Ammon's horn (tissue), 1 donor: ENCODE results near the gene SIVA1.
"Not testable (repeated sequence)": the region's sequence is repeated elsewhere in the genome, so short reads cannot be mapped to it uniquely, and the experiment has no call there.

ENCODE experiments used
- DNase-seq: peaks from one replicate; pipeline ENCODE4 v3.0.0-alpha.2; 2016; ENCODE audit warnings: low spot score

SIVA1 gene

DNA sequence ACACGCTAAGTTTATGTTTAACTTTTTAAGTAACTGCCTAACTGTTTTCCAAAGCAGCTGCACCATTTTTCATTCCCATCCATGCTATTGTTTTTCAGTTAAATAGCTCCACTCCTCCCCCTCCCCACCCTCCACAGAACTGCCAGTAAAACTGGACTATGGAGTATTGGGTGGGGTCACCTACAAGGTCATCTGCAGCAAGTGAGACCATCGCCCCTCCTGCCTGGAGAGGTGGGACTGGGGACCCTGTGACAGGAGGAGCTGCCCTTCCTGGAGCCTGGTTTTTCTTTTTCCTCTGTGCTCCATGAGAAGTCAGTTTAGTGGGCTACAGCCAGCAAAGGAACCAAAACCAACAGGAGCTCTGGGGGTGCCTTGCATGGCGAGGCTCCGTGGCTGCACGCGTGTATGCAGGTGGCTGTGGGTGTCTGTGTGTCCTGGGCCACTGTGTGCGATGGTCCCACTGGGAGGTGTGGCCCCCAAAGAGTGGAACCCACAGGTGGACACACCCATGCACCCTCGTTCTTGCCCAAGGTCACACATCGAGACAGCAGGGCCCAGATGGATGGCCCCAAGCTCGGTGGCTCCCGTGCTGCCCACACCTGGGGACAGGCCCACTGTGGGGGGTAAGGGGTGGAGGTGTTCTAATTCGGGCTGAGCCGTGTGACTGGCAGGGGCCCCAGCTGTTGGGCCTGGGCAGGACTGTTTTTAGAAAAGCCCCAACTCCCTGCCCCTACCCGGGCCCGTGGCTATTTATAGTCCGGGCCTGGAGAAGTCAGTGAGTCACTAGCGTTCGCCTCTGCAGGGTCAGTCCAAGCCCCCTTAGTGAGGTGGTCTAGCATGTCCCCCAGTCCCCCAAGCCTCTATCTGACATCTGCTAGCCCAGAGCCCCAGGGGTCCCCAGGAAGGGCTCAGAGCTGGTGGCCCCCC lies 31.2 kb upstream of the SIVA1 start:
- no peak for DNase-seq

DNA sequence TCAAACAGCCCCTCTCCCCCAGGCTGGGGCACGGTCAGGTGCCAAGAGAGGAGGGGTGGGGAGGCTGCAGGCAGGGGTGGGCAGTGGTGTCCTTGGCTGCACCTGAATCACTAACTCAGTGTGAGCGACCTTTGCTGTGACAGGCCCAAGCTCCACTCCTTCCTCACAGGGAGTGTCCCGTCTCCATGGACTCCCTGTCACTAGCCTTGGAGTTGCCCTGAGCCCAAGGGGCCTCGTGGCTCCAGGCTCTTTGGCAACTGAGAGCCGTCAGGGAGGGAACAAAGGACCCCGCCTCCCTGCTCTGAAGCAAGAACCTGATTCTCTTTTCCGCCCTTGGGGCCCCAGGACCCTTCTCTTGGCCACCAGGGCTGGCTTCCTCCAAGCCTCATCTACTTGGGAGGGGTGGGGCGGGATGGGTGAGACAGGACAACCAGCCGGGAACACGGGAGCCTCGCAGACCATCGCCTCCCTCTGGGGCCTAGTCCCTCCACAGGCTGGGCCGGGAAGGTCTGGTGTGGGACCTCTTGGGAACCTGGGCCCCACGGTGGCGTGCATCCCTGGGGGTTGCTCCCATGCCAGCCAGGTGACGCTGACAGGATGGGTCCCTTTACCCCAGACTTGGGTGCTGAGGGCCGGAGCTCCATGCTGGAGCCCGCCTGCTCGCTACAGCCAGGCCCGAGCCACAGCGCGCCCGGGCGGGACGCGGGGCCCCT lies 29.9 kb upstream of the SIVA1 start:
- DNase-seq, result no peak

DNA sequence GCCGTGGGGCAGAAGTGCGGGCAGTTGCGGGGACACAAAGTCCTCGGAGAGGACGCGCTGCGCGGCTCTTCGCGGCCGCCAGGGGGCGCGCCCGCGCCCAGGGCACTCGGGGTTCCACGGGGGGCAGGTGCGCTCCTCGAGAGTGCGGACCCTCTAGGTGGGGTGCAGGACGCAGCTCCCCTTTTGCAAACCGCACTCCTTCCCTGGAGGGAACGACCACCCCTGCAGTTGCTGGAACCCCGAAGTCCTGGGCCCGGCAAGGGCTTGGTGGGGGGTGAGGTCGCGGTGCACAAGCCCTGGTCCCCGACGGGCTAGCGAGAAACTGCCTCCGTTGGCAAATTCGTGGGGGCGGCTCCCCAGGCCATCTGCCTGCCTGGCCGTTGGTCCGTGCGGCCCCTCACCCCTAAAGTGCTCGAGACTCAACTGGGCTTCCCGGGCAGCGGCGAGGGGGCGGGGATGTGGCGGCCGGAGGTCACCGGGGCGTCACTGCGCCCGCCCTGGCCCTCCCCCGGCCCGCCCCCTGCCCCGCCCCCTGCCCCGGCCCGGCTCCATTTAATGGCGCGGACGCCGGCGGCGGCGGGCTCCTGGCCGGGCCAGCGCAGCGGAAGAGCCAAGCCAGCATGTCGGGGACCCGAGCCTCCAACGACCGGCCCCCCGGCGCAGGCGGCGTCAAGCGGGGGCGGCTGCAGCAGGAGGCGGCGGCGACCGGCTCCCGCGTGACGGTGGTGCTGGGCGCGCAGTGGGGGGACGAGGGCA lies 29.1 kb upstream of the SIVA1 start, which contains the start of gene ADSS1:
Gene ADSS1 (plus strand): TSS at position 579 of the 756 bp plus-strand sequence. CDS start 42 bp downstream, at position 621.
- peak; percentile 72 for DNase-seq

DNA sequence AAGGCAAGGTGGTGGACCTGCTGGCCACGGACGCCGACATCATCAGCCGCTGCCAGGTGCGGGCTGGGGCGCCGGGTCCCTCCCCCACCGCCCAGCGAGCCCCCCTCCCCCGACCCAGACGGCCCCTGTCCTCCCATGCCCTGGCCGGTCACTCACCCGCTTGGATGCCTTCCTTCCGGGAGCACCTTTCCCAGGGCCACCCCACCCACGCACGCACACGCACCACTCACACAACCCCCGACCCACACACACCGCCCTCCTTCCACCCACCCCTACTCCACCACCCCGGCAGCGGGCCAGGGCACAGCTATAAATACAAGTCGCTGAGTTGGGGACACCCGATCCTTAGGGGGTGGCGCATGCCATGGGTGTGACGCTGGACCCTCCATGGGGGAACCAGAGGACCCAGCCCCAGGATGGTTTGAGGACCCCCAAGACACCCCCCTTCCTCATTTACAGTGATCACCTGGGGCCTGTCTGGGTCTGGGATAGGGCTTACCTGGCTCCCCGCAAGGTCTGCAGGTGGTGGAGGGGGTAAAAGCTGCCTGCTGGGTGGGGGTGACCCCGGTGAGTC lies 28.5 kb upstream of the SIVA1 start:
- DNase-seq, result peak; percentile 35

DNA sequence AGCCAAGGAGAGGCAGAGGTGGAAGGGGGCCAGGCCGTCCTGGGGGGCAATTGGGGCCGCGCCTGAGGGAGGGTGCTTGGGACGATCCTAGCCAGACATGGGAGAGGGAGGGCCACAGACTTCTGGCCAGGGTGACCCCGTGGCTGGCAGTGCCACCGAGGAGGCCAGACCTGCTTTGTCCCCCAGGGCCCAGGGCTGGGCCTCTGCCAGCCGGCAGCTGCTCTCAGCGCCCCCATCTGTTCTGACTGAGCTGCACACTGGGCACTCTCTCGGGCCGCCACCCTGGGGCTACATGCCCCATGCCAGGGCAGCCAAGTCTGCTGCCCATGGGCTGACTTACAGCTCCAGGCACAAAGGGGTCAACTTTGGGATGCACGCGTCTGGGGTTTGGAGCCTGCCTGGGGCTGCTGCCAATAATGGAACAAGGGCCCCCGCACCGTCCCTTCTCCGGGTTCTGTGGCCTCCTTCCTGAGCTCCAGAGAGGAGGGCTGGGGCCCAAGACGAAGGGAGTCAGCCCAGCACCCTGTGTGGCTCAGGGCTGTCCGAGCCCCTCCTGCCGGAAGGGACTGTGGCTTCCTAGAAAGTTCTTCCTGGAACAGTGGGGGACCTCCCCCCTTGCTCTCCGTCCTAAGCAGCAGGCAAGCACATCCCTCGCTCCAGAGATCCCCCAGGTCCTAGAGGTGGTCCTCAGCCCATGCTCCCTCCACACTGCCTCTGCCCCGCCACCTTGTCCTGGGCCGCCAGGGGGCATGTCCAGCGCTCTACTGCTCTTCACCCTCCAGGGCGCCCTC lies 27.8 kb upstream of the SIVA1 start:
- DNase-seq, result peak; percentile 37

DNA sequence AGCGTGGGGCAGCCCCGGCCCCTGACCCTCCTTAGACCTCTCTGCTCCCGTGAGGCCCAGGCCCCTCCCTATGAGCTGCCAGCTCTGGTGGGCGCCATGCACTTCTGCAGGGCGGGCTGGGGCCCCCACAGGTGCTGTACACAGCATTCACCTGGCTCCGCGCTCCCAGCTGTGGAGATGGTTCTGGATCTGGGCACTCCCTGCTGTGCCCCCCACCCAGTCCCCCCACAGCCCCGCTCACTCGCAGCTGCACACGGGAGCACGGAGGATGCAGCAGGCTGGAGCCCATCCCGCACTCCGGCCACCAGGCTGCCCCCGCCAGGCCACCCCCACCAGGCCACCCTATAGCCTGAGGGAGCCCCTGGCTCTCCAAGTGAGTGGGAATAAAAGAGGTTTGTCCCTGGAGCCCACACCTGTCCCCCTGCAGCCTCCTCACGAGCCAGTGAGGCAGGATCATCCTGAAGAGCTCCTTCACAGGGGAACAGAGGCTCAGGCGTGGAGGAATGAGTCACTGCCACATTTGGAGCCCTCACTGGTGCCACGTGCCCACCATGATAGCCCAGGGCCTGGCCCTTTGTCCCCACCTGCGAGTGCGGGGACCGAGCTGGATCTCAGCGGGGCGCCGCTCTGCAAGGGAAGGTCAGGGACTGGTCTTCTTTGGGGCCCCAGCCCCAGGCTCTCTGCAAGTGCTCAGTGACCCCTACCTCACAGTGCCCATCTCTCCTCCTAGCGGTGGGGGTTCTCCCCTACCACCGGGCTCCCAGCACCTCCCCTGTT lies 27.0 kb upstream of the SIVA1 start:
- no peak for DNase-seq

DNA sequence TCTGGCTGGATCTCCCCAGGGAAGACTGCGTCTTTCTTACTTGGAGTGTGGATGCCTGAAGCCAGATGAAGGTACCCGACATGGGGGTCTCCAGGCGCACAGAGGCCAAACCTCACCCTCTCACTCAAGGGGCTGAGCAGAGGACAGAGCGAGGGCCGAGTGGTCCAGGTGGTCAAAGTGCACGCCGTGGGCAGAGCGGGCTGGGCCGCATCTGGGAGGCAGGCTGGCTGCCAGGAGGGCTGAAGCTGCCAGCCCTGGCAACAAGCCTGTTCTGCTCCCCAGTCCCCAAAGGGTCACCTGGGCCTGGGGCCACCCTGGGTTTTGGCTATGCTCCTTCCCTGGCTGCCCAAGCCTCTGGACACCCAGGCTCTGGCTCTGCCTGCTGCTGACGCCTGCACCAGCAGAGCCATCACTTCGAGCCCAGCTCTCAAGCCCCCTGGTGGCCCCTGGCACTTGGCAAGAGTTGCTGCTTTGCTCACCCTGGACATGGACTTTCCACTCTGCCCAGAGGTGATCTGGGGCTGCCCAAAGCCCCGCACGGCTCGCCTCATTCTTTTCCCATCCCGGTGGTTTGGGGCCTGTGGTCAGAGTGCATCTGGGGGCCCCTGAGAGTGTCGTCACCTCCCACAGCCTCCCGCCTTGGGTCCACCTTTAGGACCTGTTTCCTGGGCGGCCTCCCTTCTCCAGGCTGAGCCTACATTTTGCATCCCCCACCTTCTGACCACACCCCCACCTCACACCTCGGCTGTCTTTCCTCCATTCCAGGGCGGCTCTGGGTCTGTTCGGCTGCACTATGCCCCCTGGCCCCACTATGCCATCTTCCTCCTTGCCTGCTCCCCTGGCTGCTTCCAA lies 26.1 kb upstream of the SIVA1 start:
- DNase-seq, result no peak

DNA sequence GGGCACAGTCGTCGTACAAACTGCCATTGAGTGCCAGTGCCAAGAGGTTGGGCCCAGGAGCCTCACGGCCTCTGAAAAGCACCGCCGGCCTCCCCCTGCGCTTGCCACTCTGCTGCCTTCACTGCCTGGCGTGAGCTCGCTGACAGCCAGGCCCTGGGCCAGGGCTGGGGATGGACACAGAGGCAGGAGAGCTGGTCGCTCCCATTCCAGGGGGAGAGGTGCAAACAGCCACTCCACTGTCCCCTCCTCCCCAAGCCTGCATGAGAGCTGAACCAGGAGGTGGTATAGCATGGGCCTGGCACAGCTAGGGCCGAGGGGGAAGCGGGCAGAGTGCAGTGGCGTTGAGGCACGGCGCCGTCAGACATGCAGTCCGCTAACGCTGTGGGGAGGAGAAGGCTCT lies 24.3 kb upstream of the SIVA1 start:
- no peak for DNase-seq

DNA sequence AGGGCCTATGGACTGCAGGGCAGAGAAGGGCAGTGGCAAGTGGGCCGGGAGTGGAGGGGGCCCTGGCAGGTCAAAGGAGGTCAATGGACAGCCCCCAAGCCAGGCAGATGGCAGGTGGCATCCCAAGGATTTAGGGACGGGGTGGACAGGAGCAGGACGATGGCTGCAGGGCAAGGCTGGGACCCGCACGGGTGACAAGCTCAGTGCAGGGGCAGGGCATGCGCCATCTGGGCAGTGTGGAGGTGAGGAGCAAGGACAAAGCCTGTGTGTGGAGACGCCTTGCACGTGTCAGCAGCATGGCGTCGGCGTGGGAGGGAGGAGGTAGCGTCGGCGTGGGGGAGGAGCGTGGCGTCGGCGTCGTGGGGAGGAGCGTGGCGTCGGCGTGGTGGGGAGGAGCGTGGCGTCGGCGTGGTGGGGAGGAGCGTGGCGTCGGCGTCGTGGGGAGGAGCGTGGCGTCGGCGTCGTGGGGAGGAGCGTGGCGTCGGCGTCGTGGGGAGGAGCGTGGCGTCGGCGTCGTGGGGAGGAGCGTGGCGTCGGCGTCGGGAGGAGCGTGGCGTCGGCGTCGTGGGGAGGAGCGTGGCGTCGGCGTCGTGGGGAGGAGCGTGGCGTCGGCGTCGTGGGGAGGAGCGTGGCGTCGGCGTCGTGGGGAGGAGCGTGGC lies 23.6 kb upstream of the SIVA1 start:
- DNase-seq, result not testable (repeated sequence)

DNA sequence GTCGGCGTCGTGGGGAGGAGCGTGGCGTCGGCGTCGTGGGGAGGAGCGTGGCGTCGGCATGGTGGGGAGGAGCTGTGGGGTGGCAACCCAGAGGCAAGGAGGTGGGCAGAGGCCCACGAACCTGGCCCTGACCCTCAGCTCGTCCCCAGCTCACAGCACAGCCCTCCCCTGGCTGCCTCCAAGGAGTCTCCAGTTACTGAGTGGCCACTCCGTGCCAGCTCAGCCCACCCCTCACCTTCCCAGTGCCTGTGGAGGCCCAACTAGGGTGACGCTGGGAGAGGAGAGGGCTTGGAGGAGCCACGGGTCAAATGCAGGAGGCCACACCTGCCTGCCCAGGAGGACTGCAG lies 23.1 kb upstream of the SIVA1 start:
- DNase-seq, result no peak

DNA sequence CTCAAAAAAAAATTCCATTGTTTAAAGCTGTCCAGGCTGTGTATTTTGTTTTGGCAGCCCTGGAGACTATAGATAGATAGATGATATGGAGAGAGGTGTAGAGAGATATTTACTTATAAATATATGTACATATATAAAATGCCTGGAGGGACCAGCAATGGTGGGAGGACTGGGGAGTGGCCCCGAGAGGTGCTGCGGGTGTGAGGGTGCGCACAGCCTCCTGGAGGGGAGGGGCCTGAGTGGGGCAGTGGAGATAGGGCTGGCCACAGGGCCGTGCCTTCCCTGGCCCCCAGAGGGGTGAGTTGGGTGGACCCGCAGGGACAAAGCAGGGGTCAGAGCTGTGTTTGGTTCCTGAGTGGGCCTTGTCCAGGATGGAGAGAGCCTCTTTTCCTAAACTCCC lies 22.5 kb upstream of the SIVA1 start:
- no peak for DNase-seq

DNA sequence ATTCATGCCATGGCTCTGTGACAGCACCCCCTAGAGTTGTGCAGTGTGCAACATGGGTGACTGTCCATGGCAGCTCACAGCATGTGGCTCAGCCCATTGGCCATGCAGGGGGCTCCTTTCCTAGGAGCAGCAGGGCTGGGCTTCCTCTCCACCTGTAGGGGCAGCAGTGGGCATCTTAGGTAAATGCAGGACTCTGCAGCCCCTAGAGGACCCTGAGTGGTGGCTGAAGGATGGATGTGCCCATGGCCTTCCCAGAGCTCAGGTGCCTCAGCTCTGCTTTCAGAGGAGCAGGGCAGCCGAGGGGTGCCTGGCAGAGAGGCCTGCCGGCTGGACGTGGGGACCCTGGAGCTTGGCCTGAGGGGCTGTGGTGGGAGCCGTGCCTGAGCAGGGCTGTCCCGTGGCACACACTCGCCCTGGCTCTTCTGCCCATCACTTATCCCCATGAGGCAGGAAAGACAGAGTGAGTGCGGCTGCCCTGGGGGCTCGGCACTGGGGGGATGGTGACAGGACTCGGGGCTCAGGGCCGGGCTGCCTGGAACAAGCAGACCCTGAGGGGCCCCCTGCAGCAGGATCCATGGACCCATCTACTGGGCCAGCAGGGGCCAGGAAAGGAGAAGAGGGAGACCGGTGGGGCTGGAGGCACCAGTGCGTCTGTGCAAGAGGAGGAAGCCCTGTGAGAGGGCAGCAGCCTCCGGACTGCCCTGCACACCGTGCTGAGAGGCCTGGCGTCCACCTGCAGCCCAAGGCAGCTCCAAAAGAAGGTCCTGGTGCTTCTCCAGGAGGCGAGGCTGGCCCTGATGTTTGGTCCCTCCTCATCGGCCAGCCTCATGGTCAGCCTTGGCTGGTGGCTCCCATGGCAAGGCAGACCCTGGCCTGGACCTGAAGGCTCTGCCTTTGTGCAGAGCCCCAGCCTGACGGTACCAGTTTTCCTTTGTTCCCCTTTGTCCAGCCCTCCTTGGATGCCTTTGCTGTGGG lies 21.3 kb upstream of the SIVA1 start:
- DNase-seq, result no peak

DNA sequence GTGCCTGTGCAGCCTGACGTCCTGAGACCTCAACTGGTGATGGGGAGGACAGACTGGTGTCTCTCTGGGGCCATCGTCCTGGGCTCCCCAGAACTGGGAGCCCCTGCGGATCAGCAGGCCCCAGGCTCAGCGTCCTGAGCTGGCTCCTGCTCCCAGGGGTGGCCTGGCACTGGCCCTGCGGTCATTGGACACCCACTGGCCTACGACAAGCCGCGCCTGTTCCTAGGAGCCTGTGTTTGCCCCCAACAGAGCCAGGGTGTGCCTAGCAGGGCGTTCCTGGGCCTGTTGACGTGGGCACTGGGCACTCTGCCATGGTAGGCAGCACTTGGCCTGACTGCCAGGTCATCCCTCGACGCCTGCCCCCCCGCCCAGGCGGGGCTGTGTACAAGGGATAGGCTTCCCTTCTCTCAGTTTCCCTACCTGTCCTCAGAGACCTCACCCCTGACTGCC lies 20.6 kb upstream of the SIVA1 start:
- DNase-seq, result peak; percentile 44

DNA sequence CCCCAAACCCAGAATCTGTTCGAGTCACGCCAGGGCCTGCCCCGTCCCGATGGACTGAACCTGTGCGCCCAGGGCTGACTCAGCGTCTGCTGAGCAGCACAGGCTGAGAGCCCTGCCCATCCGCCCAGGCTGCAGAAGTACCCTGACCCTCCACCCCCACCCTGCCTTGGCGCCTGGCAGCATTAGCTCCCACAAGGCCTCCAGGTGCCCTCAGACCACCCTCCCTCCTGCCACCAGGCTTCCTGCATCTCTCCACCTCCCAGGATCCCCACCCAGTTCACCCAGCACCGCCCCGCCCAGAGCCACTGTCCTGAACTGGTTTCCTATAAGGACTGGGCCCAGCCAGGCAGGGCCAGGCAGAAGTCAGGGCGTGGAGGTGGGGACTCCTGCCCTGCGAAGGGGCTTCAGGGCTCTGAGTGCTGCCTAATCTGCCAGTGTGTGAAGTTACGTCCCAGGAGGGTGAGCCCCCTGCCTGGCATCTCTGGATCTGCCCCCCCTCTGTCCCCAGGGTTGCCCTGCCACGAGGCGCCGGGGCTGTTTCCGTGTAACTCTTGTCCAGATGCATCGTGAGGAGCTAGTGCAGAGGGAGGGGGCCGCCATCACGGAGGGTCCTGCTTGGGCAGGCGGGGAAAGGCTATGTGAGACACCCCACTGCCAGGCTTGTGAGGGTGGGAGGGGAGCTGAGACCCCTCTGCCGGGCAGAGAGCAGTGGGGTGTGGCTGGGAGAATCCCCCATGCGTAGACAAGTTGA lies 19.8 kb upstream of the SIVA1 start:
- no peak for DNase-seq

DNA sequence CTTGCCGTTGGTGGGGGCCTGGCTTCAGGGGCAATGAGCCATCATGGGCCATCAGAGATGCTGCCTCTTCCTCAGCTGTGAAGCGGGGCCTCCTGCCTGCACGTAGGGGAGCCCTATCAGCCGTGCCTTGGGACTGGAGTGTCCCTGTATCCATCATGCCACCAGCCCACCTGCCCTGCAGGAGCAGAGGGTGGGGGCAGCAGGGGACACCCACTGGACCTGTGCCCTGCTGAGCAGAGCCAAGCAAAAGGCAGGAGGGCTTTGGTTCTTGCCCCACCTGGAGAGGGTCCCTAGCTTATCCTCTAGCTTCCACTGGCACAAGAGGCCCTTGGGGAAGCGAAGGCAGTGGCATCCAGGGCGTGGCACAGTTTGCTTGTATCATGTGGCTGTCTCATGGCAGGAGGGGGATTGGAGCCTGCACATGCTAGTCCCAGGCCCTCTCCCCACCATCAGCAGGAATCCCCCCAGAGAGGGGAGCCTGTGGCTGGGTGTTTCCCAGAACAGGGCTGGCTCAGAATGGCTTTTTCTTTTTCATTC lies 18.8 kb upstream of the SIVA1 start:
- no peak for DNase-seq

DNA sequence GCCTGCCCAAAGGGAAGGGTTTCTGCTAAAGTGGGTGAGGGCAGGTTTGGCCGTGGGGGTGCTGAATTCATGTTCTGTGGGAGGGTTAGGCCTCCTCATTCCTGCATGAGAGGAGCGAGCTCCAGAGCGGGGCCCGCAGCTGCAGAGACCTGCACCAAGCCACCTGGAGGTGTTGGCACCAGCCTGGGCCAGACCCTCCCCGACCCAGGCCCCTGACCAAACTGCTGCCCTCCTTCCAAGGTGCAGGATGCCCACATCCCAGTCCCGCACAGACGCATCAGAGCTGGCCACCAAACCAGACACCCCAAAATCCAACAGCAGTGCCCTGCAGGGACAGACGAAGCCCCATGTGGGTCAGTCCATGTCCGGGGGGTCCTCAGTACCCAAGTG lies 18.4 kb upstream of the SIVA1 start:
- no peak for DNase-seq
